Stimulated activated CD4-positive, alpha-beta T cell treated with anti-CD3 and anti-CD28 coated beads, Interleukin-12 subunit alpha, Interleukin-12 subunit beta, amount 100 ng/mL, for 48 hours (primary cell): Measurements from ENCODE around the gene PLRG1.

ENCODE experiments used
- DNase-seq, 3 donors: peaks; one replicate each; pipeline ENCODE4 v3.0.0-alpha.2; 2020; ENCODE audit warnings: low read depth in 2 of 3, low spot score in 1 of 3

Gene PLRG1

DNA sequence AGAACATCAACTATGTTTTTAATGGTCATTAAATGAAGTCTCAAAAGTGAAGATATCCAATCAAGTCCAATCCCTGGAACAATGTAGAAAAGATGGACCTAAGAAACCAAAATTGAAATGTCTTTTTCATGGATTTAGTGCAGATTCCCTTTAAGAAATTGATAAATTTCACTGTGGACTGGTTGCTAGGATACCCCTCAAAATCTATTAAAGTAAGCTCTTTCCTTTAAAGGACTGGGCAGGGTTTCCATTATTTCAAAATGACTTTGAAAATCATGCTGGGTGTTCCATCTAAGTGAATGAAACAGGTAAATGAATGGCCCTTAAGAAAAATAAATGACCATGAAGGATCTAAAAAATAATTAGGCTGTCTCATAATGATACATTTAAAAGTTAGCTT is 28.6 kb downstream of the PLRG1 start:
- no peak for DNase-seq

DNA sequence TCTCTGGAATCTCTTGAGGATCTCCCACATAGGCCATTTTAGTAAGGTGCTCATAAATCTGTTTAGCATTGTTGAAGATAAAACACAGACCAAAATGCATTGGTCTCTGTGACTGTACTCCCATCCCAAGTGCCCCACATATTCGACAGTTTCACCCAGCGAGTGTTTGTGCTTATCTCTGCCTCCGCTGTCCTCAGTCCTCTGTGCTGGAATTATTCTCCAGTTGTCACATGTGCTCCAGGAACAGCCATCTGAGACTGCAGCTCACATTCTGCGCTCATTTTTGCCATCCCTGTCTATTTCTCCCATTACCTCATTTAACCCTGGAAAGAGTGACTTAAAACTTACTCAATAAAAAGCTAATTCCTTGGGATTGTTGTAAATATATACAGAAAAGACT is 31.0 kb downstream of the PLRG1 start:
- no peak for DNase-seq

DNA sequence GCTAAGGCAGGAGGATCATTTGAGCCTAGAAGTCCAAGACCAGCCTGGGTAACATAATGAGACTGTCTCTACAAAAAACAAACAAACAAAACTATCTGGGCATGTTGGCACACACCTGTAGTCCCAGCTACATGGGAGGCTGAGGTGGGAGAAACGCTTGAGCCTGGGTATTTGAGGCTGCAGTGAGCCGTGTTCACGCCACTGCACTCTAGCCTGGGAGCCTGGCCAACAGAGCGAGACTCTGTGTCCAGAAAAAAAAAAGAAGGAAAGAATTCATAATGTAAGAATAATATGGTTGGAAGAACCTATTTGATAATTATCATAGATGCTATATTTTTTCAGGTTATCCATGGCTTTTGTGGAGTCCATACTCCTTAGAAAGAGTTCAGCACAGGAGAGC is 32.6 kb downstream of the PLRG1 start:
- no peak for DNase-seq

DNA sequence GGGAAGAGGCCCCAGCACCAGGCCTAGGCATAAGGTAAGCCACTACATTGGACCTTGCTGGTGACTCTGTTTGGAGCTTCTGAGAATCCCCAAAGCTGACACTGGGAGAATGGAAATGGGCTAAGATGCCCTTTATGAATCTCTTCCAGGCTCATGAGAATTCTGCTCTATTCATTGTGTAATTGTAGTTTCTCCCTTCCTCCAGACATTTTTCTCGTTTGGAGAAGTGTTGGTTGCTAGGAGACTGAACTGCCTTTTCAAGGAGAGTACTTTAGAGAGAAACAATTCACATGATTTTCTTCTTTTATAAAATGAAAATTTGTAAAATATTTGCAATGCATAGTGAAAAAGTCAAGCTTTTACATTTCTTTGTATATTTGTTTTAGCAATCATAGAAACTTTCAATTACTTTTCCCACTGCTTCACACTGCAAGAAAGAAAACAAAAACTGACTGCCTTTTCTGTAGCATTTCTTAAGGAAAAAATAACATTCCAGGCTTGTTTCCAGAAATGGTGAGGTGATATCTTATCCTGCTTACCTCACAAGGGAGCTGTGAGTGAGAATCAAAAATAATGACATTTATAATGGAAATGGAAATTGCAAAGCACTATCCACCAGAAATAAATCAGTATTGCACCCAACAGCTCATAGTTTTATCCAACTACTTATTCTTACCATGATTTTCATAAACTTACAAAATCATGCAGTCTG is 33.7 kb downstream of the PLRG1 start:
- DNase-seq, result no peak

- DNase-seq, result no peak
These were observed 38.2 kb downstream of the PLRG1 start for GRCh38 chr4:154511981-154512380.

GRCh38 chr4:154511548-154511947 is 38.7 kb downstream of the PLRG1 start:
- DNase-seq, result no peak

DNA sequence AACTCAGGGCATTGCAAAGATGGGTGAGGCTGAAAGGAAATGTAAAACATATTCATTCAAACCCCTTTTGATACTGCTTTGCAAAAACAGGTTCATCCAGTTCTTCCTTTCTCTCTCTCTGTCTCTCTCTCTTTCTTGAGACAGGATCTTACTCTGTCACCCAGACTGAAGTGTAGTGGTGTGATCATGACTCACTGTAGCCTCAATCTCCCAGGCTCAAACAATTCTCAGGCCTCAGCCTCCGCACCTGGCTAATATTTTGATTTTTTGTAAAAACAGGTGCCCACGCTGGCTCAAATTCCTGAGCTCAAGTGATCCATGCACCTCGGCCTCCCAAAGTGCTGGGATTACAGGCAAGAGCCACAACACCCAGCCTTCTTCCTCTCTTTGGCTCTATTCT is 43.0 kb downstream of the PLRG1 start:
- no peak for DNase-seq

DNA sequence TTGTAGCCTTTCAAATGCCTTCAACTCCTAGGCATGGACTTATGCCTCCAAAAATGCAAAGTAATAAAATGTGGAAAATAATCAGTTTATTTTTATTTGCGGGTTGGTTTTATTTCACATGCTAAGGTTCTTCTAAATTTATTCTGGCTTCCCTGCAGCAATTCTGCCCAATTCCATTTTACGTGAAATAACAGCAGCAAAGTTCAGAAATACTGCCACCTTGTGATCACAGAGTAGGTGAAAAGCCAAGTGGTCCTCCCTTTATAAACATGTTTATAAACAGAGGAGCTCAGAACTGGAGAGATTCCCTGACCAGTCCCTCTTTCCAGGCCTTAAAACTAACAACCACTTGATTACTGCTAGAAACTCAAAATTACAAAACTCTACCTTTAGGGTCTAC is 43.9 kb downstream of the PLRG1 start:
- no peak for DNase-seq

DNA sequence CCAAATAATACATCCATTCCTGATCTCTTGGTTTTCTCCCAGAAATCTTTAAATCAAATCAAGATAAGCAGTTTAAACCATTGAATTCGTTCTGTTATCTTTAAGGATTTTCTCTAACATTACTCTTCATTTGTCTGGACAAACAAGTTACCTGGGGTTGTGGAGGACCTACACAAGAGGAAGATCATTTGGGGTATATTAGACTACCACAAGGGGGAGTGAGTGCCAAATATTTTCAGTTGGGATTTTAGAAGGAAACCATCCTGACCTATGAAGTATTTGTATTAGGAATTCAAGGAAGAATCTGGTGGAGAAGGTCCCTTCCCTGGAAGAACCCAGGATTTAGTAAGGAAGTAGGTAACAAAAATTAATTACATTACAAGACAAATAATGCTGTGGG is 46.6 kb downstream of the PLRG1 start:
- no peak for DNase-seq

DNA sequence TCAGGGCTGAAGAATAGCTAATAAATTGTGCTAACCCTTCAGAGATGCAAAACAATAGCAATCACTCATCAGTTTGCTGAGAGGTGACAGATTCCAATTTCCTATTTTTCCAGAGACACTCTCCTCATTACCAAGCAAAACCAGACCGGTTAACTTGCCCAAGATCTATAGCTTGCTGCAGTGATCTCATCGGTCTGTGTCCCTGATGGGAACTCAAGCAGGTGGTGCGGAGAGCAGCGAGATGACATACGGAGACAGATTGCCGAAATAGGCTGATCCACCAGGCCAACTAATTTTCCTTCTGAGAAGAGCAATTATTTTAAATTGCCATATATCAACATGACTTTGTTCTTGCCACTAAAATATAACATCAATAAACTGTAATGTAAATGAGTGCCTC is 48.1 kb downstream of the PLRG1 start:
- no peak for DNase-seq

DNA sequence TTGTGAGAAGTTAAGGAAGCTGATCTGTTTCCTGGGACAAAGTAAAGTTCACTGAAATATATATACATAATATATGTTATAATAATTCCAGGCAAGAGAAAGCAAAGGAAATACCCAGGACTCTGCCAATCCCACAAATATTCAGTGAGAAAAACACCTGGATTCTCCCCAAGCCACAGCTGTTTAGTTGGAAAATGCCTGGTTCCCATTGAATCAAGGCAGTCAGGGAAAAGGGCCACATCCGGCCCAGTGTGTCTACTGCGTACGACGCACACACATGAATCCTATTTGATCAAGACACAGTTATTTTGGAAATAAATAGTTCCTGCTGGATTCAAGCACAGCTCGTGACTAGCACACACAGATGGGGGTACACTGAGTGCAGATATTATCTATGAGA is 52.3 kb downstream of the PLRG1 start:
- DNase-seq, result no peak

- no peak for DNase-seq
These were observed 54.3 kb downstream of the PLRG1 start for GRCh38 chr4:154495867-154496266.

- DNase-seq, result no peak
These were observed 57.9 kb downstream of the PLRG1 start for GRCh38 chr4:154492288-154492687.

- peak in 1 of 3 donors; percentile 8 for DNase-seq
These were observed 58.6 kb downstream of the PLRG1 start, which contains the start of gene DCHS2 for GRCh38 chr4:154491341-154492271. DCHS2 (minus strand) TSS chr4:154491799; CDS start chr4:154491355, 444 bp downstream.

GRCh38 chr4:154490583-154491340 is 59.4 kb downstream of the PLRG1 start:
- no peak for DNase-seq

DNA sequence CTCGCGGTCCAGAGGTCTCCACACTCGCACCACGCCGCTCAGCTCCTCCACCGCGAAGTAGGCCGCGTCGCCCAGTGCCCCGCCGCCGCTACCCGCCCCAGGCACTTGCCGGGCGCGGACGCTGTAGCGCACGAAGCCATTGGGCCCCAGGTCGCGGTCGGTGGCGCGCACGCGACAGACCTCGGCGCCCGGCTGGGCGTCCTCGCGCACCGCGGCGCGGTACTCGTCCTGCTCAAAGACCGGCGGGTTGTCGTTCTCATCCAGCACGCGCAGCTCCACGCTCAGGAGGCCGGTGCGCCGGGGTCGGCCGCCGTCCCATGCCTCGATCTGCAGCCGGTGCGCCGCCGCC is 60.0 kb downstream of the PLRG1 start:
- no peak for DNase-seq

- DNase-seq, result no peak
These were observed 60.5 kb downstream of the PLRG1 start for GRCh38 chr4:154489558-154490233.

DNA sequence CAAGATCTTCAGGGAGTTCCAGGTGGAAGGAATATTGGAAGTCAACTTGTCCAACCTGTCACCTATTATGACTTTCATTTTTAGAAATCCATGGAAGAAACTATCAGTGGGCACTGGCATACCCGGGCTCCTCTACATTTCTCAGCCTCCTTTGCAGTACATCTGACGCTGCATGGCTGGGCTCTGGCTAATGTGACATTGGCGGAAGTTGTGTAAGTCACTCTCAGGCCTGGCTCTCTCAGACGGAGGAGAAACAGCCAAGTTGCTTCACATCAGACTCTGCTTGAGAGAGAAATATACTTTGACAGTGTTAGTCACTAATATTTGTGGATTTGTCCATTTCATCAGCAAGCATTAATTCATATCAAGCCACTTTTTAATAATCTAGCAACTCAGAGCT is 63.1 kb downstream of the PLRG1 start:
- DNase-seq, result no peak

GRCh38 chr4:154485127-154485773 is 65.0 kb downstream of the PLRG1 start:
- no peak for DNase-seq
